GM23248 (cell line): ENCODE results near the gene XPO6. TPM values are rescaled to one million over a fixed set of nuclear protein-coding genes. Genes with fewer than 3 reads are reported as not detected.
"Not testable (repeated sequence)": the region's sequence is repeated elsewhere in the genome, so short reads cannot be mapped to it uniquely, and the experiment has no call there.

Source experiments
- DNase-seq: peaks from one replicate; pipeline ENCODE4 v3.0.0-alpha.2; 2015
- H2AFZ ChIP-seq: fragments of 200-600 bp; sonication (generic); 2 replicates; pipeline ENCODE4 v1.6.1; 2016; ENCODE audit warnings: antibody characterized with exemption
- H3F3A ChIP-seq: fragments of 200-600 bp; sonication (generic); 2 replicates; pipeline ENCODE4 v1.6.1; 2016; ENCODE audit warnings: mild to moderate bottlenecking, antibody characterized with exemption, mixed run types; ENCODE audit not compliant: insufficient read depth
- H3K27ac ChIP-seq: fragments of 200-600 bp; sonication (generic); 2 replicates; pipeline ENCODE4 v1.5.1; 2016; ENCODE audit warnings: mild to moderate bottlenecking
- H3K27me3 ChIP-seq: fragments of 200-600 bp; sonication (generic); replicated peaks from 2 replicates; pipeline ENCODE4 v1.6.1; 2016; ENCODE audit warnings: mild to moderate bottlenecking; ENCODE audit not compliant: insufficient read depth
- H3K36me3 ChIP-seq: fragments of 200-600 bp; sonication (generic); 2 replicates; pipeline ENCODE4 v1.6.1; 2016; ENCODE audit warnings: low read depth, mild to moderate bottlenecking
- H3K4me1 ChIP-seq: fragments of 200-600 bp; sonication (generic); 2 replicates; pipeline ENCODE4 v1.6.1; 2016; ENCODE audit warnings: mild to moderate bottlenecking; ENCODE audit not compliant: insufficient read depth
- H3K4me2 ChIP-seq: fragments of 200-600 bp; sonication (generic); one replicate; pipeline ENCODE4 v1.6.1; 2016; ENCODE audit warnings: mild to moderate bottlenecking; ENCODE audit not compliant: unreplicated experiment
- H3K4me3 ChIP-seq: fragments of 200-600 bp; sonication (generic); 2 replicates; pipeline ENCODE4 v1.5.1; 2016; ENCODE audit warnings: mild to moderate bottlenecking
- H3K79me2 ChIP-seq: fragments of 200-600 bp; sonication (generic); 2 replicates; pipeline ENCODE4 v1.6.1; 2016; ENCODE audit warnings: mild to moderate bottlenecking; ENCODE audit not compliant: insufficient read depth
- H3K9ac ChIP-seq: fragments of 200-600 bp; sonication (generic); 2 replicates; pipeline ENCODE4 v1.6.1; 2016; ENCODE audit warnings: mild to moderate bottlenecking
- H3K9me2 ChIP-seq: fragments of 200-600 bp; sonication (generic); 2 replicates; pipeline ENCODE4 v1.6.1; 2016; ENCODE audit warnings: mixed run types, mild to moderate bottlenecking, moderate library complexity; ENCODE audit not compliant: insufficient read depth
- H3K9me3 ChIP-seq: fragments of 200-600 bp; sonication (generic); one replicate; pipeline ENCODE4 v1.6.1; 2017; ENCODE audit warnings: low read depth
- H4K20me1 ChIP-seq: fragments of 200-600 bp; sonication (generic); 2 replicates; pipeline ENCODE4 v1.6.0; 2016; ENCODE audit not compliant: insufficient read depth
- EZH2 ChIP-seq: fragments of 200-600 bp; sonication (generic); IDR thresholded peaks from 2 replicates; pipeline ENCODE4 v1.6.1; 2018; ENCODE audit warnings: antibody characterized with exemption, mild to moderate bottlenecking; ENCODE audit not compliant: insufficient read depth, poor library complexity, severe bottlenecking
- EZH2phosphoT487 ChIP-seq: fragments of 200-600 bp; sonication (generic); IDR thresholded peaks from 2 replicates; pipeline ENCODE4 v1.6.1; 2018; ENCODE audit warnings: antibody characterized with exemption, moderate library complexity, mild to moderate bottlenecking, low read depth; ENCODE audit not compliant: insufficient read depth
- WGBS, 2 experiments: methylation state at CpG; one replicate each; pipeline ENCODE4 v1.1.6; 2015 to 2017; ENCODE audit warnings: low lambda C conversion rate in 2 of 2, low coverage in 1 of 2; ENCODE audit errors: missing lambda C conversion rate in 2 of 2; 5-methylcytosine and 5-hydroxymethylcytosine counted together
- in situ Hi-C: fragments of 300-500 bp; cut with MboI; formaldehyde crosslinking; loops from 2 replicates; pipeline ENCODE4 v1.15.0; 2020
- polyA plus RNA-seq: library from polyadenylated mRNA; unstranded; fragments of >200 nt; fragmentation: Nextera tagmentation; extraction: Ambion mirVana; gene quantifications from 2 replicates; pipeline ENCODE4 v1.2.1, GENCODE V29; 2016
- total RNA-seq: library from RNA; depleted of rRNA; stranded (reverse); fragments of >200 nt; shearing (Covaris generic); gene quantifications from 2 replicates; pipeline ENCODE4 v1.2.3, GENCODE V29; 2014

The XPO6 gene
- total and polyA plus RNA-seq, 2 experiments from 2014 or later, result 50.7 to 118 TPM

DNA sequence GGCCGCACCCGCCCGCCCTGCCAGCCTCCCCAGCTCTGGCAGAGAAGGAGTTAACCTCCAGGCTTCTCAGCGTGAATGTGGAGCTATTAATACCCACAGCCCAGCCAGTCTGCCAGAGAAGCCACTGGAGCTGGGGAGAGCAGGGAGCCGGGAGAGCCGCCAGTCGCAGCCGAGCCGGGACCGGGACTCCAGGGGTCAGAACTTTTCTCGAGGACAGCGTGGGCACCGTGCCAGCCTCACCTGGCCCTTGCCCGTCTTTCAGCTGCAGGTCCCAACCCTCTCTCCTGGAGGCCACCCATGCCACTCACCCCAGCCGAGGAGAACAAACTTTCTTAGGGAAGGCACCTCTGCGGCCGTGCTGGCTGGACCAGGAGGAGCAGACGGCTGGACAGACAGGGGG is 46.8 kb upstream of the XPO6 start:
- Histone ChIP-seq H3F3A (no peaks in the 10 kb centered on the region), H3K9ac (no peak overlapping the region), H4K20me1 (no peaks in the 10 kb centered on the region), H3K4me1 (no peaks in the 10 kb centered on the region), H3K79me2 (no peaks in the 10 kb centered on the region), H3K27ac (no peak overlapping the region), H3K36me3 (no peaks in the 10 kb centered on the region), H3K9me3 (no peaks in the 10 kb centered on the region), H3K27me3 (peaks cover 24% of the 10 kb centered on the region), H3K4me2 (no peak overlapping the region), H3K4me3 (no peak overlapping the region), H3K9me2 (no peaks in the 10 kb centered on the region), H2AFZ (no peak overlapping the region)
- in situ Hi-C loops, result no loop called here
- DNase-seq, result peak; percentile 40
- 3 to 10% methylated on average over 15 to 18 of the region's 18 CpGs for WGBS, 2 experiments
- TF ChIP-seq EZH2phosphoT487 (no peak), EZH2 (no peak)

DNA sequence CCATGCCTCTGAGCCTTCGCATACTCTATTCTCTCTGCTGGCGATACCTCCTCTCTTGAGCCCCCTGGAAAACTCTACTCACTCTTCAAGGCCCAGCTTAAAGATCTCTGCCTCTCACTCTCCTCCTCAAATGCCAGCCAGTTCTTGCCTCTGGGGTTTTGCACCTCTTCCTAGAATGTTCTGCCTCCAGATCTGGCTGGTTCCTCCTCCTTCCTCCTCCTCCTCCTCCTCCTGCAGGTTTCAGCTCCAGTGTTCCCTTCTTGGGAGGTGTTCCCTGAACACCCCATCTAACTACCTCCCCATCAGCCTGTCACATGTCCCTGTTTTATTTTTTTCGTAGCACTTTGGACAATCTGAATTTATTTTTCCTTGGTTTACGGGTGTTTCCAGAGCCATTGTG is 45.5 kb upstream of the XPO6 start:
- Histone ChIP-seq H3K27ac (no peak overlapping the region), H3F3A (no peaks in the 10 kb centered on the region), H2AFZ (no peak overlapping the region), H3K9ac (no peak overlapping the region), H3K4me2 (no peak overlapping the region), H3K9me3 (no peaks in the 10 kb centered on the region), H3K4me3 (no peak overlapping the region), H3K9me2 (no peaks in the 10 kb centered on the region), H3K36me3 (no peaks in the 10 kb centered on the region), H3K79me2 (no peaks in the 10 kb centered on the region), H3K4me1 (no peaks in the 10 kb centered on the region), H3K27me3 (peaks cover 15% of the 10 kb centered on the region), H4K20me1 (no peaks in the 10 kb centered on the region)
- 60 to 61% methylated on average over 4 of the region's 4 CpGs for WGBS, 2 experiments
- DNase-seq, result no peak
- in situ Hi-C loops, result no loop called here
- no peak for TF ChIP-seq EZH2phosphoT487
- no peak for TF ChIP-seq EZH2

DNA sequence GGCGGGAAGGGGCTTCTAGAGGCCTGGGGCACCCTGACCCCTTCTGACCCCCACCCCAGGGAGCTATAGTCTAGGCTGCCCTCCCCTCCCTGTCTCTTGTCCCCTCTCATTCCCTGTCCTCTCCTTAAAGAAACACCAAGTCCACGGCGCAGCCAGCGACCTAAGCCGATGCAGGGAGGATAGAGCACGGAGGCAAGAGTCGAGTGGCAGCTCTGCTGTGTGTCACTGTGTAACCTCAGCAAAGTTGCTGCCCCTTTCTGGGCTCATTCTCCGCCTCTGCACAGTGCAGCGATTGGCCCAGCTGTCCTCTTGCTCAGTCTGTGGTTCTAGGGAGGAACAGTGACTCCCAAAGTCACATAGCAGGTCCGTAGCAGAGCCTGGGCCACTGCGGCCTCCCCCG is 44.1 kb upstream of the XPO6 start:
- Histone ChIP-seq H2AFZ (no peak overlapping the region), H3K9me2 (no peaks in the 10 kb centered on the region), H3K27me3 (peaks cover 17% of the 10 kb centered on the region), H4K20me1 (no peaks in the 10 kb centered on the region), H3K27ac (no peak overlapping the region), H3K9ac (no peak overlapping the region), H3K9me3 (no peaks in the 10 kb centered on the region), H3K4me3 (no peak overlapping the region), H3K4me2 (no peak overlapping the region), H3F3A (no peaks in the 10 kb centered on the region), H3K79me2 (no peaks in the 10 kb centered on the region), H3K4me1 (no peaks in the 10 kb centered on the region), H3K36me3 (no peaks in the 10 kb centered on the region)
- in situ Hi-C loops, result no loop called here
- TF ChIP-seq EZH2phosphoT487, result no peak
- no peak for DNase-seq
- 63 to 64% methylated on average over 12 of the region's 12 CpGs for WGBS, 2 experiments

DNA sequence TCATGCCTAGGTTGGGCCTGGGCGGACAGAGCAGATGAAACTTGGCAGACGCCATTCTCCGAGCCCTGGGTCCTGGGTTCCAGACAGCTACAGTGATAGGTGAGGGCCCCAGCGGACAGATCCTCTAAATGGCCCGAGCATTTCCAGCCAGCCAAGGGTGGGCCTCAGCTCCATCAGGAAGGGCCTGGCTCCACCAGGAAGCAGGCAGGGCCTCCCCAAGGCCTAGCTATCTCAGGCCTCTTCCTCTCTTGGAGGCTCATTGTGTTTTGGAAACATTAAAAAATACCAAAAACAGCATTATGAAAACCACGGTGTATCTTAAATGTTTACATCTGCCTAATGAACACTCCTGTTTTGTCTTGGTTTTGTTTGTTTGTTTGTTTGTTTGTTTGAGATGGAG is 42.4 kb upstream of the XPO6 start:
- Histone ChIP-seq H3K9me3 (no peaks in the 10 kb centered on the region), H3K9ac (no peak overlapping the region), H3K27ac (no peak overlapping the region), H3K9me2 (no peaks in the 10 kb centered on the region), H3K4me1 (no peaks in the 10 kb centered on the region), H3K27me3 (peaks cover 11% of the 10 kb centered on the region), H3F3A (no peaks in the 10 kb centered on the region), H3K4me3 (no peak overlapping the region), H3K36me3 (no peaks in the 10 kb centered on the region), H3K79me2 (no peaks in the 10 kb centered on the region), H2AFZ (no peak overlapping the region), H3K4me2 (no peak overlapping the region), H4K20me1 (no peaks in the 10 kb centered on the region)
- 74 to 80% methylated on average over 6 of the region's 6 CpGs for WGBS, 2 experiments
- no peak for DNase-seq
- in situ Hi-C loops, result no loop called here
- TF ChIP-seq EZH2 (no peak), EZH2phosphoT487 (no peak)

DNA sequence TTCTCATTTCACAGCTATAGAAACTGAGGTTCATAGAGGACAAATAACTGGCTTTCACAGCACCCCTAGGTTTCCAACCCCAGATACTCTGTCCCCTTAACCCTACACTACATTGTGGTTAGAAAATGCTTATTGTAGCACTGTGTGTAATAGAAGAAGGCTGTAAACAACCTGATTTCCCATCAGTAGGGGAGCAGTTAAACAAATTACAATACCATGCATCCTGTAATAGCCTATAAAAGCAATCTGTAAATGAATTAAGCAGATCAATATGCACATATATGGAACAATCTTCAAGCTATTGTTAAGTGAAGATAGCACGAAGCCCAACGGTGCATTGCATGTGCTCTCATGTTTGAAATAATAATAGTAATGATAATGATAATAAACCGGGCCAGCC is 39.2 kb upstream of the XPO6 start:
- Histone ChIP-seq H4K20me1 (no peaks in the 10 kb centered on the region), H3K4me1 (no peaks in the 10 kb centered on the region), H3K4me2 (no peak overlapping the region), H3K9me2 (no peaks in the 10 kb centered on the region), H3F3A (no peaks in the 10 kb centered on the region), H3K9ac (no peak overlapping the region), H3K27ac (no peak overlapping the region), H2AFZ (no peak overlapping the region), H3K79me2 (no peaks in the 10 kb centered on the region), H3K9me3 (no peaks in the 10 kb centered on the region), H3K36me3 (no peaks in the 10 kb centered on the region), H3K4me3 (no peak overlapping the region), H3K27me3 (peaks cover 4% of the 10 kb centered on the region; the same call in 1 of the 2 replicates)
- in situ Hi-C loops, result no loop called here
- TF ChIP-seq EZH2 (no peak), EZH2phosphoT487 (no peak)
- WGBS, 2 experiments, result 27 to 36% methylated on average over 3 of the region's 3 CpGs
- no peak for DNase-seq

DNA sequence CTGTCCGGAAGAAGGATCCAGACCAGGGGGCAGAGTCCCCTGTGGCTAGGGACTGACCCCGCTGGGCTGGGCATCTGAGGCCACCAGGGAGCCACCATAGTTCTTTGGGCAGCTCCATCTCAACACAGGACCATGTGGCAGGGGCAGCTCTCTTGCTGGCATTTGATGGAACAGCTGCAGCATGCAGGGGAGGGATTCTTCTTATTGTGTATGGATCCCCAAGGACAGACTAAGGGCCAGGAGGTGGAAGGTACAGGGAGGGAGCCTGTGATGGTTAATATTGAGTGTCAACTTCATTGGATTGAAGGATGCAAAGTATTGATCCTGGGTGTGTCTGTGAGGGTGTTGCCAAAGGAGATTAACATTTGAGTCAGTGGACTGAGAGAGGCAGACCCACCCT is 37.7 kb upstream of the XPO6 start:
- H3F3A ChIP-seq, DNase-seq, H3K27me3 ChIP-seq, H3K4me2 ChIP-seq, H3K27ac ChIP-seq, H3K79me2 ChIP-seq, H3K4me1 ChIP-seq, H3K9me3 ChIP-seq, H3K9me2 ChIP-seq, H3K4me3 ChIP-seq, H3K36me3 ChIP-seq, H3K9ac ChIP-seq, in situ Hi-C loops, H4K20me1 ChIP-seq, H2AFZ ChIP-seq: not testable (repeated sequence)
- WGBS, 2 experiments, result 47 to 65% methylated on average over 2 of the region's 2 CpGs
